ENCODE data around the gene POR. TPM values are rescaled to one million over a fixed set of nuclear protein-coding genes. Genes with fewer than 3 reads are reported as not detected.
A peak's percentile ranks its signal among the peaks of the same experiment; 100 is the strongest.

POR gene
- total RNA-seq, 1 donor from 2014 or later, result 236 TPM

DNA sequence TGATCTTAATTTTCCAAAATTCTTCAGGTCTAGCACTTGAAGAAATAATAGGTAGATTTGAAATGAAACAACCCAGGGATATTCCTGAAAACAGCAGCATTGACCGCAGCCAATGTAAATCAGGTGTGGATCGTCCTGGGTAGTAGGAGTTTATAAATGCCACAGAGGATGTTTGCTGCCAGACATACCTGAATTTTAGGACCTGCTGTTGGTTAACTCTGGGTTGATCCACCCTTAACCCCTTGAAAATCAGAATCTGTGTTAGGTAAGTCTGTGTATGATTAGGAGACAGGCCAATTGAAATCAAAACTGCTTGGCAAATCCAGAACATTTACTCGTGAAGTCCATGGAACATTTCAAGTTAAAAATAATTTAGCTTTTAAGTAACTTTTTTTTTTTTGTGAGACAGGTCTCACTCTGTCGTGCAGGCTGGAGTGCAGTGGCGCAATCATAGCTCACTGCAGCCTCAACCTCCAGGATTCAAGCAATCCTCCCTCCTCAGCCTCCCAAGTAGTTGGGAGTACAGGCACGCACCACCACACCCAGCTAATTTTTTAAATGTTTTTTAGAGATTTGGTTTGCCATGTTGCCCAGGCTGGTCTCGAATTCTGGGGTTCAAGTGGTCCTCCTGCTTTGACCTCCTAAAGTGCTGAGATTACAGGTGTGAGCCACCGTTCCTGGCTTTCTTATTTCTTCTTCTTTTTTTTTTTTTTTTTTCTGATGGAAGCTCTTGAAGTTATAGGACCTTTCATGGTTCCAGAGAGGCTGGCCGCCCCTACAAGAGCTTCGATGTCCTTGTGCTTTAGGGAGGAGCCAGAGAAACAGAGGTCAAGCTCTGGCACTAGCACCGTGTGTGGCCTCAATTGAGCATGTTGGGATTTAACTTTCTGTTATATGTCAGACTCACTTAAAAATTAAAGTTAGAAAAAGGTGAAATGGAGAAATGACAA lies 2.0 kb downstream of the POR start:
- Histone ChIP-seq H3K4me3 (peak overlapping the region; percentile 81 to 84), H3K27me3 (no peaks in the 10 kb centered on the region), H3K4me1 (peaks cover 3 to 5% of the 10 kb centered on the region in 2 donors), H3K9me3 (no peaks in the 10 kb centered on the region), H3K27ac (peak overlapping the region; percentile 81 to 84), H3K36me3 (no peaks in the 10 kb centered on the region)
- TF ChIP-seq, protein P1, sequence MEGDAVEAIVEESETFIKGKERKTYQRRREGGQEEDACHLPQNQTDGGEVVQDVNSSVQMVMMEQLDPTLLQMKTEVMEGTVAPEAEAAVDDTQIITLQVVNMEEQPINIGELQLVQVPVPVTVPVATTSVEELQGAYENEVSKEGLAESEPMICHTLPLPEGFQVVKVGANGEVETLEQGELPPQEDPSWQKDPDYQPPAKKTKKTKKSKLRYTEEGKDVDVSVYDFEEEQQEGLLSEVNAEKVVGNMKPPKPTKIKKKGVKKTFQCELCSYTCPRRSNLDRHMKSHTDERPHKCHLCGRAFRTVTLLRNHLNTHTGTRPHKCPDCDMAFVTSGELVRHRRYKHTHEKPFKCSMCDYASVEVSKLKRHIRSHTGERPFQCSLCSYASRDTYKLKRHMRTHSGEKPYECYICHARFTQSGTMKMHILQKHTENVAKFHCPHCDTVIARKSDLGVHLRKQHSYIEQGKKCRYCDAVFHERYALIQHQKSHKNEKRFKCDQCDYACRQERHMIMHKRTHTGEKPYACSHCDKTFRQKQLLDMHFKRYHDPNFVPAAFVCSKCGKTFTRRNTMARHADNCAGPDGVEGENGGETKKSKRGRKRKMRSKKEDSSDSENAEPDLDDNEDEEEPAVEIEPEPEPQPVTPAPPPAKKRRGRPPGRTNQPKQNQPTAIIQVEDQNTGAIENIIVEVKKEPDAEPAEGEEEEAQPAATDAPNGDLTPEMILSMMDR (IDR thresholded peaks at IDR 0.05), result no peak
- intact Hi-C loops (cut with DNase I), result loop anchor here (5.0 kb wide), 1 partner anchor 95 kb away; no protein-coding TSS in a partner anchor
- DNase-seq (ENCODE audit: low spot score in 2 of 2), result no peak

- Histone ChIP-seq H3K4me3 (no peak overlapping the region), H3K27ac (no peak overlapping the region), H3K36me3 (peaks cover 0 to 4% of the 10 kb centered on the region in 2 donors), H3K27me3 (no peaks in the 10 kb centered on the region), H3K4me1 (peaks cover 0 to 5% of the 10 kb centered on the region in 2 donors), H3K9me3 (no peaks in the 10 kb centered on the region)
- intact Hi-C loops (cut with DNase I), result no loop called here
- DNase-seq (ENCODE audit: low spot score in 2 of 2), result no peak
- TF ChIP-seq, protein P1 (IDR thresholded peaks at IDR 0.05), result no peak
These were observed 5.6 kb downstream of the POR start for GRCh38 chr7:75920431-75921161.

DNA sequence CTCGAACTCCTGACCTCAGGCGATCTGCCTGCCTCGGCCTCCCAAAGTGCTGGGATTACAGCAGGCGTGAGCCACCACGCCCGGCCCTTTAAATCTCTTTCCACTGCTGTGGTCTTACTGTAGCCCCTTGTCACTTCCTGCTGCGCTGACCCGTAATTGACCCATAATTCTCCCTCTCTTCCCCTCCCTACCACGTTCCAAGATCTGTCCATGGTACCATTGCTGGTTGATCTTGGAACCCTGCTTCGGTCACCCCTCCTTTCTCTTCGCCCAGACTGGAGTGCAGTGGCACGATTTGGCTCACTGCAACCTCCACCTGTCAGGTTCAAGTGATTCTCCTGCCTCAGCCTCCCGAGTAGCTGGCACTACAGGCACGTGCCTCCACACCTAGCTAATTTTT lies 6.5 kb downstream of the POR start:
- TF ChIP-seq, protein P1 (IDR thresholded peaks at IDR 0.05), result no peak
- Histone ChIP-seq H3K27ac (no peak overlapping the region), H3K4me3 (no peak overlapping the region), H3K36me3 (peaks cover 0 to 4% of the 10 kb centered on the region in 2 donors), H3K9me3 (no peaks in the 10 kb centered on the region), H3K4me1 (peaks cover 0 to 5% of the 10 kb centered on the region in 2 donors), H3K27me3 (no peaks in the 10 kb centered on the region)
- no peak for DNase-seq (ENCODE audit: low spot score in 2 of 2)
- intact Hi-C loops (cut with DNase I), result no loop called here

GRCh38 chr7:75922966-75923603 lies 8.1 kb downstream of the POR start:
- DNase-seq (ENCODE audit: low spot score in 2 of 2), result no peak
- TF ChIP-seq, protein P1 (IDR thresholded peaks at IDR 0.05), result no peak
- H3K4me3 ChIP-seq, result no peak overlapping the region
- no peaks in the 10 kb centered on the region for H3K9me3 ChIP-seq
- H3K27ac ChIP-seq, result no peak overlapping the region
- intact Hi-C loops (cut with DNase I), result no loop called here
- H3K36me3 ChIP-seq, result peaks cover 0 to 4% of the 10 kb centered on the region in 2 donors
- peaks cover 0 to 2% of the 10 kb centered on the region in 2 donors for H3K4me1 ChIP-seq
- no peaks in the 10 kb centered on the region for H3K27me3 ChIP-seq

DNA sequence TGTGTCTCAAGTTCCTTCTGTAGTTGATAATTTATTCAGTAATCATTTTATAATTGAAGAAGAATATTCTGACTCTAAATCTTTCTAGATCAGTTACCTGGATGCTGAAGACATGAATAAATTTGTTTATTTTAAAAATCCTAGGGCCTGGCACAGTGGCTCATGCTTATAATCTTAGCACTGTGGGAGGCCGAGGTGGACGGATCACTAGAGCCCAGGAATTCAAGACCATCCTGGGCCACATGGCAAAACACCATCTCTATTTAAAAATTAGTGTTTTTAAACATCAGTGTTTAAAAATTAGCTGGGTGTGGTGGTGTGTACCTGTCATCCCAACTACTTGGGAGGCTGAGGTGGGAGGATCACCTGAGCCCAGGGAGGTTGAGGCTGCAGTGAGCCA lies 9.3 kb downstream of the POR start:
- no peak overlapping the region for H3K27ac ChIP-seq
- H3K4me1 ChIP-seq, result no peaks in the 10 kb centered on the region

More for the DNA sequence above, 9.3 kb downstream of the POR start:
- Histone ChIP-seq H3K36me3 (peaks cover 0 to 8% of the 10 kb centered on the region in 2 donors), H3K4me3 (no peak overlapping the region), H3K27me3 (no peaks in the 10 kb centered on the region), H3K9me3 (no peaks in the 10 kb centered on the region)
- intact Hi-C loops (cut with DNase I), result no loop called here
- DNase-seq (ENCODE audit: low spot score in 2 of 2), result no peak
- TF ChIP-seq, protein P1 (IDR thresholded peaks at IDR 0.05), result no peak
